ENCODE data around the gene RBM46. TPM values are rescaled to one million over a fixed set of nuclear protein-coding genes. Genes with fewer than 3 reads are reported as not detected.

RBM46 gene
- total and polyA plus RNA-seq, 10 of the 15 experiments (the other 5 are each of a cell fraction or from before 2014, with no cell fraction given): not detected

DNA sequence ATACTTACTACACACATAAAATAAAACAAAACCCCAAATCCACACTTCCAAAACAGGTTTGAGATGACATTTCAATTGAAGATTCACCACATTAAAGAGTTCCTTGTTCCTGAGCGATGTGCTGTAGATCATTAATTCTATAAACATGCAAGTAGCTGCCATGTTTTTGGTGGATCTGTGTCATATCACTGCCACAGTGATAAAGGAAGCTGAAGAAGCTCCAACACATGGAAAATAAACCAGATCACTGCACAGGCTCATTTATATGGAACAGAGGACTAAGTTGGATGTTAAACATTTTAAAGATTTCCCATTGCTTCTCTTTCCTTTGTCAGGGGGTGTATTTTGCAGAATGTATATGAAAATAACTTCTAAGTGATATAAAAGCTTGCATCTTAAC is 2.8 kb upstream of the RBM46 start (continued):
- no peak for TF ChIP-seq RAD21 (IDR thresholded peaks at IDR 0.05; ENCODE audit: insufficient read depth, low read depth, low read length)
- TF ChIP-seq, protein P1, sequence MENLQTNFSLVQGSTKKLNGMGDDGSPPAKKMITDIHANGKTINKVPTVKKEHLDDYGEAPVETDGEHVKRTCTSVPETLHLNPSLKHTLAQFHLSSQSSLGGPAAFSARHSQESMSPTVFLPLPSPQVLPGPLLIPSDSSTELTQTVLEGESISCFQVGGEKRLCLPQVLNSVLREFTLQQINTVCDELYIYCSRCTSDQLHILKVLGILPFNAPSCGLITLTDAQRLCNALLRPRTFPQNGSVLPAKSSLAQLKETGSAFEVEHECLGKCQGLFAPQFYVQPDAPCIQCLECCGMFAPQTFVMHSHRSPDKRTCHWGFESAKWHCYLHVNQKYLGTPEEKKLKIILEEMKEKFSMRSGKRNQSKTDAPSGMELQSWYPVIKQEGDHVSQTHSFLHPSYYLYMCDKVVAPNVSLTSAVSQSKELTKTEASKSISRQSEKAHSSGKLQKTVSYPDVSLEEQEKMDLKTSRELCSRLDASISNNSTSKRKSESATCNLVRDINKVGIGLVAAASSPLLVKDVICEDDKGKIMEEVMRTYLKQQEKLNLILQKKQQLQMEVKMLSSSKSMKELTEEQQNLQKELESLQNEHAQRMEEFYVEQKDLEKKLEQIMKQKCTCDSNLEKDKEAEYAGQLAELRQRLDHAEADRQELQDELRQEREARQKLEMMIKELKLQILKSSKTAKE (IDR thresholded peaks at IDR 0.05; ENCODE audit: low read depth, poor library complexity, severe bottlenecking): no peak
- TF ChIP-seq POLR2AphosphoS5 (IDR thresholded peaks at IDR 0.05; ENCODE audit: low read length): no peak

DNA sequence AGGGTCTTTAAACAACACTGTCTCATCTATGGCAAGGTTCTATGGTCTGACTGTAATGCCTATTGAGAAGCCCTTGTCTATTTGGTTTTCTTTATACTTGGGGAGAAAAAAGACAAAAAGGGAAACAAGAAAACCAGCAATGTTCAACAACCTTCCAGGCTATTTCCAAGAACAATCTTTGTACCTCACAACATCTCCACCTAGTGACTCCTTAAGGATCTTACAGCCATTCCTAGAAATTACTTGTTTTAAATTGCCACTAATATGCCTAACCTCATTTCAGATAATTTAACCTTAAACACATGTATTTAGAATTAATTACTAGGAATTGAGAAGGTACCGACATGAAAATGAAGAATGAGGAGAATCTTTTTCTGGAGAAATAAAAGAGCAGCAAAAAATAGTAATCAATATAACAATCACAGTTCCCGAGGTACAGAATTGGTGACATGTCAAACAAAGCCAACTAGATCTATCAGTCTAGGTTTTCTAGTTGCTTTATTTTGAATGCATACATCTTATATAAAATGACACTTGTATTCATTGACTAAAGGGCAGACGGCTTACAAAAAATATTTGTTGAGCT is 1.6 kb upstream of the RBM46 start:
- ChIA-PET POLR2A (no interaction called here), CTCF (interaction anchor here (1.3 to 1.5 kb wide), 3 partner anchors 13 to 220 kb away, joined by 3 to 7 read pairs (median 6); no protein-coding TSS in a partner anchor), SMC1A (ENCODE audit: uncharacterized antibody, unreplicated experiment) (interaction anchor here (0.7 to 1.3 kb wide), 2 partner anchors 44 to 230 kb away, joined by 3 to 4 read pairs; partner anchors contain the start of gene PLRG1), RAD21 (ENCODE audit: unreplicated experiment) (interaction anchor here (1.5 kb wide), 1 partner anchor 227 kb away, joined by 3 read pairs; no protein-coding TSS in a partner anchor)
- H3K4me3 ChIP-seq: no peak overlapping the region
- FAIRE-seq: no peak
- no peak overlapping the region for H2AFZ ChIP-seq (ENCODE audit: control insufficient read depth, low read depth, low read length)
- H3K27me3 ChIP-seq (replicated peaks in 1 of 2; ENCODE audit: control insufficient read depth in 2 of 2, insufficient read depth in 2 of 2, low read length in 1 of 2): no peaks in the 10 kb centered on the region
- no peak overlapping the region for H3K27ac ChIP-seq (ENCODE audit: control insufficient read depth, insufficient read depth)
- no peaks in the 10 kb centered on the region for H3K36me3 ChIP-seq (ENCODE audit: control insufficient read depth in 2 of 2, insufficient read depth in 2 of 2, low read length in 1 of 2)
- H3K79me2 ChIP-seq (ENCODE audit: control insufficient read depth, insufficient read depth, low read length): no peaks in the 10 kb centered on the region
- no TSS peak for BruUV-seq (replicated peaks)
- no peaks in the 10 kb centered on the region for H3K4me1 ChIP-seq (ENCODE audit: control insufficient read depth, insufficient read depth, low read length)
- in situ Hi-C loops (cut with MboI): no loop called here
- WGBS (ENCODE audit: insufficient coverage, insufficient replicate concordance, low lambda C conversion rate, missing lambda C conversion rate): 16% methylated on average over 3 of the region's 3 CpGs
- no peak for ATAC-seq
- H3K9me3 ChIP-seq (replicated peaks; ENCODE audit: control insufficient read depth, insufficient read depth, low read length): no peaks in the 10 kb centered on the region
- H3K4me2 ChIP-seq (ENCODE audit: control insufficient read depth, insufficient read depth): no peak overlapping the region
- intact Hi-C loops (cut with micrococcal nuclease; ENCODE audit: unreplicated experiment): loop anchor here (1.0 kb wide), 1 partner anchor 227 kb away; no protein-coding TSS in a partner anchor
- no peaks in the 10 kb centered on the region for H4K20me1 ChIP-seq (ENCODE audit: control insufficient read depth, insufficient read depth)
- no peak overlapping the region for H3K9ac ChIP-seq (ENCODE audit: control insufficient read depth, insufficient read depth, low read length)
- DNase-seq (ENCODE audit: low read depth, low spot score): no peak
- TF ChIP-seq ZZZ3 (IDR thresholded peaks at IDR 0.05; ENCODE audit: control insufficient read depth, insufficient read length, low read depth): no peak
- TF ChIP-seq SMAD5 (IDR thresholded peaks at IDR 0.05; ENCODE audit: low read depth): no peak
- TF ChIP-seq KAT2A (conservative IDR thresholded peaks at IDR 0.05; ENCODE audit: control insufficient read depth, low read depth, low read length): no peak
- TF ChIP-seq, protein P2, sequence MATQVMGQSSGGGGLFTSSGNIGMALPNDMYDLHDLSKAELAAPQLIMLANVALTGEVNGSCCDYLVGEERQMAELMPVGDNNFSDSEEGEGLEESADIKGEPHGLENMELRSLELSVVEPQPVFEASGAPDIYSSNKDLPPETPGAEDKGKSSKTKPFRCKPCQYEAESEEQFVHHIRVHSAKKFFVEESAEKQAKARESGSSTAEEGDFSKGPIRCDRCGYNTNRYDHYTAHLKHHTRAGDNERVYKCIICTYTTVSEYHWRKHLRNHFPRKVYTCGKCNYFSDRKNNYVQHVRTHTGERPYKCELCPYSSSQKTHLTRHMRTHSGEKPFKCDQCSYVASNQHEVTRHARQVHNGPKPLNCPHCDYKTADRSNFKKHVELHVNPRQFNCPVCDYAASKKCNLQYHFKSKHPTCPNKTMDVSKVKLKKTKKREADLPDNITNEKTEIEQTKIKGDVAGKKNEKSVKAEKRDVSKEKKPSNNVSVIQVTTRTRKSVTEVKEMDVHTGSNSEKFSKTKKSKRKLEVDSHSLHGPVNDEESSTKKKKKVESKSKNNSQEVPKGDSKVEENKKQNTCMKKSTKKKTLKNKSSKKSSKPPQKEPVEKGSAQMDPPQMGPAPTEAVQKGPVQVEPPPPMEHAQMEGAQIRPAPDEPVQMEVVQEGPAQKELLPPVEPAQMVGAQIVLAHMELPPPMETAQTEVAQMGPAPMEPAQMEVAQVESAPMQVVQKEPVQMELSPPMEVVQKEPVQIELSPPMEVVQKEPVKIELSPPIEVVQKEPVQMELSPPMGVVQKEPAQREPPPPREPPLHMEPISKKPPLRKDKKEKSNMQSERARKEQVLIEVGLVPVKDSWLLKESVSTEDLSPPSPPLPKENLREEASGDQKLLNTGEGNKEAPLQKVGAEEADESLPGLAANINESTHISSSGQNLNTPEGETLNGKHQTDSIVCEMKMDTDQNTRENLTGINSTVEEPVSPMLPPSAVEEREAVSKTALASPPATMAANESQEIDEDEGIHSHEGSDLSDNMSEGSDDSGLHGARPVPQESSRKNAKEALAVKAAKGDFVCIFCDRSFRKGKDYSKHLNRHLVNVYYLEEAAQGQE (IDR thresholded peaks at IDR 0.05; ENCODE audit: low read depth, low read length): no peak
- no peak for TF ChIP-seq HDAC6 (IDR thresholded peaks at IDR 0.05; ENCODE audit: unreplicated experiment)
- TF ChIP-seq SMC3 (IDR thresholded peaks at IDR 0.05; ENCODE audit: borderline replicate concordance, low read length): peak; percentile 28; the same call in 1 of the 2 replicates
- no peak for TF ChIP-seq MEF2B (IDR thresholded peaks at IDR 0.05; ENCODE audit: partially characterized antibody, poor library complexity, severe bottlenecking)
- TF ChIP-seq TAF1 (IDR thresholded peaks at IDR 0.05; ENCODE audit: borderline replicate concordance, low read depth, low read length): no peak
- TF ChIP-seq CBX3 (IDR thresholded peaks at IDR 0.05; ENCODE audit: borderline replicate concordance, low read depth): no peak
- TF ChIP-seq RAD21 (IDR thresholded peaks at IDR 0.05; ENCODE audit: insufficient read depth, low read depth, low read length): peak; percentile 31
- TF ChIP-seq MTA2 (IDR thresholded peaks at IDR 0.05; ENCODE audit: low read depth): no peak
- no peak for TF ChIP-seq BHLHE40 (IDR thresholded peaks at IDR 0.05; ENCODE audit: borderline replicate concordance in 1 of 2, low read depth in 2 of 2, low read length in 1 of 2)
- no peak for TF ChIP-seq KDM1A (IDR thresholded peaks at IDR 0.05; ENCODE audit: borderline replicate concordance)
